OCI-LY7 (cell line): ENCODE results near the gene AZGP1. TPM values are rescaled to one million over a fixed set of nuclear protein-coding genes. Genes with fewer than 3 reads are reported as not detected.
"Not testable (repeated sequence)": the region's sequence is repeated elsewhere in the genome, so short reads cannot be mapped to it uniquely, and the experiment has no call there.

Experiments
- BruUV-seq: library from RNA; stranded (reverse); fragments of 400-500 nt; replicated peaks from 2 replicates; lab custom pipeline; 2021; lab: Mats Ljungman, UMichigan
- CTCF ChIA-PET: fragments of 300-600 bp; sonication (Branson Sonifier 250); formaldehyde crosslinking; loops from one replicate; lab custom pipeline; 2022; ENCODE audit warnings: antibody characterized with exemption; ENCODE audit not compliant: unreplicated experiment; lab: Charles Lee
- POLR2A ChIA-PET: fragments of 300-600 bp; sonication (Branson Sonifier 250); formaldehyde crosslinking; loops from one replicate; lab custom pipeline; 2022; ENCODE audit warnings: antibody characterized with exemption; lab: Charles Lee
- DNase-seq: peaks from one replicate; pipeline ENCODE4 v3.0.0-alpha.2; 2015; ENCODE audit warnings: low spot score
- H2AFZ ChIP-seq: fragments of 200-600 bp; sonication (generic), shearing (Covaris generic); 2 replicates; pipeline ENCODE4 v1.6.1; 2014; ENCODE audit warnings: mild to moderate bottlenecking, antibody characterized with exemption, low read length, moderate library complexity
- H3K27ac ChIP-seq: fragments of 200-600 bp; sonication (generic); 2 replicates; pipeline ENCODE4 v1.5.1; 2014; ENCODE audit warnings: mixed run types, low read depth, mild to moderate bottlenecking, moderate library complexity, low read length, inconsistent platforms; ENCODE audit not compliant: poor library complexity, severe bottlenecking
- H3K36me3 ChIP-seq: fragments of 200-600 bp; sonication (generic); 2 replicates; pipeline ENCODE4 v1.6.1; 2014; ENCODE audit warnings: mild to moderate bottlenecking, antibody characterized with exemption, low read length, moderate library complexity, mixed read lengths; ENCODE audit not compliant: insufficient read depth
- H3K4me1 ChIP-seq: fragments of 200-600 bp; sonication (generic); 2 replicates; pipeline ENCODE4 v1.5.1; 2014; ENCODE audit warnings: mild to moderate bottlenecking, low read length; ENCODE audit not compliant: insufficient read depth, poor library complexity, severe bottlenecking
- H3K4me2 ChIP-seq: fragments of 200-600 bp; sonication (generic); 2 replicates; pipeline ENCODE4 v1.6.1; 2014; ENCODE audit warnings: mild to moderate bottlenecking, low read length
- H3K4me3 ChIP-seq: fragments of 200-600 bp; sonication (generic); 2 replicates; pipeline ENCODE4 v1.5.1; 2014; ENCODE audit warnings: mild to moderate bottlenecking, low read depth, low read length; ENCODE audit not compliant: poor library complexity, severe bottlenecking
- H3K79me2 ChIP-seq: fragments of 200-600 bp; sonication (generic); 2 replicates; pipeline ENCODE4 v1.6.1; 2016; ENCODE audit warnings: low read depth, mild to moderate bottlenecking, low read length, moderate library complexity, mixed read lengths; ENCODE audit not compliant: insufficient read depth
- H3K9me2 ChIP-seq: fragments of 200-600 bp; sonication (generic); 2 replicates; pipeline ENCODE4 v1.6.1; 2016; ENCODE audit warnings: mild to moderate bottlenecking, low read length, mixed read lengths; ENCODE audit not compliant: insufficient read depth
- H3K9me3 ChIP-seq: fragments of 200-600 bp; sonication (generic); 2 replicates; pipeline ENCODE4 v1.6.1; 2014; ENCODE audit warnings: mild to moderate bottlenecking, mixed run types, low read length, mixed read lengths
- H4K20me1 ChIP-seq: fragments of 200-600 bp; sonication (generic); 2 replicates; pipeline ENCODE4 v1.6.1; 2014; ENCODE audit warnings: mild to moderate bottlenecking, antibody characterized with exemption, low read length, moderate library complexity, mixed read lengths; ENCODE audit not compliant: insufficient read depth
- CTCF ChIP-seq: fragments of 200-600 bp; sonication (generic); conservative IDR thresholded peaks from 2 replicates; pipeline ENCODE4 v1.5.1; 2014; ENCODE audit warnings: mild to moderate bottlenecking, antibody characterized with exemption, low read length, moderate library complexity, mixed read lengths
- EZH2phosphoT487 ChIP-seq: fragments of 200-600 bp; sonication (generic); IDR thresholded peaks from 2 replicates; pipeline ENCODE4 v1.6.1; 2018; ENCODE audit warnings: low read depth, borderline replicate concordance, mild to moderate bottlenecking, mixed run types, antibody characterized with exemption, low read length, moderate library complexity, mixed read lengths
- intact Hi-C: fragments of 100-400 bp; cut with micrococcal nuclease; formaldehyde crosslinking; loops from one replicate; pipeline ENCODE4 v1.10.0; 2022; ENCODE audit not compliant: unreplicated experiment
- total RNA-seq, 2 experiments: library from RNA; depleted of rRNA in 1 of 2; stranded (reverse); fragments of >200 nt in 1 of 2; shearing (Covaris generic) in 1 of 2; gene quantifications; 2 replicates each; pipeline ENCODE4 v1.2.3, GENCODE V29; 2014 to 2022

The AZGP1 gene
- total RNA-seq, 2 experiments from 2014 or later, result 0.60 to 0.89 TPM

GRCh38 chr7:99943641-99944496 lies 32.0 kb downstream of the AZGP1 start:
- POLR2A ChIA-PET, result interaction anchor here (0.6 to 1.7 kb wide), 4 partner anchors 12 to 1176 kb away, joined by 3 to 8 read pairs (median 6); partner anchors contain the start of gene TRIM4
- H3K79me2 ChIP-seq, result no peaks in the 10 kb centered on the region
- peak; percentile 57 for DNase-seq
- no peaks in the 10 kb centered on the region for H4K20me1 ChIP-seq
- H3K9me2 ChIP-seq, result no peaks in the 10 kb centered on the region
- H3K27ac ChIP-seq, result no peak overlapping the region
- peaks cover 6% of the 10 kb centered on the region; the same call in 1 of the 2 replicates for H3K9me3 ChIP-seq
- CTCF ChIA-PET, result no interaction called here
- H3K4me1 ChIP-seq, result peaks cover 12% of the 10 kb centered on the region
- no peaks in the 10 kb centered on the region for H3K36me3 ChIP-seq
- peak overlapping the region; percentile 54 for H3K4me2 ChIP-seq
- BruUV-seq, result no TSS peak
- TF ChIP-seq EZH2phosphoT487 (no peak), CTCF (no peak)
- intact Hi-C loops, result no loop called here
- peak overlapping the region; percentile 24 for H3K4me3 ChIP-seq
- H2AFZ ChIP-seq, result peak overlapping the region; percentile 81

GRCh38 chr7:99938296-99938695 lies 37.5 kb downstream of the AZGP1 start:
- CTCF ChIA-PET, result no interaction called here
- Histone ChIP-seq H3K9me3 (peaks cover 19% of the 10 kb centered on the region), H3K79me2 (no peaks in the 10 kb centered on the region), H3K4me1 (no peaks in the 10 kb centered on the region), H2AFZ (no peak overlapping the region), H4K20me1 (no peaks in the 10 kb centered on the region), H3K36me3 (no peaks in the 10 kb centered on the region), H3K27ac (no peak overlapping the region), H3K4me3 (no peak overlapping the region), H3K4me2 (no peak overlapping the region), H3K9me2 (no peaks in the 10 kb centered on the region)
- DNase-seq, result no peak
- no peak for TF ChIP-seq CTCF
- no peak for TF ChIP-seq EZH2phosphoT487
- intact Hi-C loops, result no loop called here
- POLR2A ChIA-PET, result interaction anchor here (0.6 to 1.0 kb wide), 3 partner anchors 19 to 621 kb away, joined by 3 to 4 read pairs (median 3); partner anchors contain the start of gene TRIM4
- BruUV-seq, result no TSS peak

GRCh38 chr7:99935009-99935408 lies 40.8 kb downstream of the AZGP1 start:
- H3K4me1 ChIP-seq, H3K79me2 ChIP-seq, CTCF ChIA-PET, H3K27ac ChIP-seq, H3K36me3 ChIP-seq, H4K20me1 ChIP-seq, H3K4me2 ChIP-seq, H2AFZ ChIP-seq, intact Hi-C loops, H3K9me2 ChIP-seq, BruUV-seq, H3K4me3 ChIP-seq, DNase-seq: not testable (repeated sequence)
- peaks cover 19% of the 10 kb centered on the region for H3K9me3 ChIP-seq
- POLR2A ChIA-PET, result interaction anchor here (1.2 kb wide), 1 partner anchor 12 kb away, joined by 3 read pairs; no protein-coding TSS in a partner anchor
